Transverse colon (tissue), 4 donors: ENCODE measurements around the gene ALG14. TPM values are rescaled to one million over a fixed set of nuclear protein-coding genes. Genes with fewer than 3 reads are reported as not detected.

Experiments
- DNase-seq: peaks from one replicate; pipeline ENCODE4 v3.0.0-alpha.2; 2019
- H3K27ac ChIP-seq, 4 donors: fragments of 200-600 bp; sonication (generic); 2 replicates each; pipeline ENCODE4 v1.5.1; 2016 to 2018; ENCODE audit warnings: inconsistent platforms in 4 of 4
- H3K27me3 ChIP-seq: fragments of 200-600 bp; sonication (generic); 2 replicates; pipeline ENCODE4 v1.5.1; 2017; ENCODE audit warnings: inconsistent platforms
- H3K36me3 ChIP-seq, 4 donors: fragments of 200-600 bp; sonication (generic); 2 replicates each; pipeline ENCODE4 v1.5.1; 2017 to 2019; ENCODE audit warnings: inconsistent platforms in 4 of 4
- H3K4me1 ChIP-seq, 4 donors: fragments of 200-600 bp; sonication (generic); 2 replicates each; pipeline ENCODE4 v1.5.1; 2017 to 2020; ENCODE audit warnings: inconsistent platforms in 4 of 4
- H3K4me3 ChIP-seq, 4 donors: fragments of 200-600 bp; sonication (generic); 1 replicate in 1 of 4; 2 replicates in 3 of 4; pipeline versions ENCODE4 v1.5.1 to v1.6.1; 2017 to 2019; ENCODE audit warnings: inconsistent platforms in 4 of 4
- H3K9me3 ChIP-seq, 2 donors: fragments of 200-600 bp; sonication (generic); 2 replicates each; pipeline ENCODE4 v1.5.1; 2017 to 2019; ENCODE audit warnings: inconsistent platforms in 2 of 2
- CTCF ChIP-seq, 5 experiments: fragments of 200-600 bp in 3 of 5; fragments of 450-650 bp in 2 of 5; sonication (generic) in 3 of 5; IDR thresholded peaks; 1 replicate in 2 of 5; 2 replicates in 3 of 5; pipeline ENCODE4 v1.5.1; 2016 to 2017; ENCODE audit warnings: antibody characterized with exemption in 5 of 5, inconsistent platforms in 3 of 5, mild to moderate bottlenecking in 2 of 5, moderate library complexity in 1 of 5
- EP300 ChIP-seq: sonication (generic); formaldehyde crosslinking; IDR thresholded peaks from one replicate; pipeline ENCODE4 v1.6.1; 2017; ENCODE audit warnings: antibody characterized with exemption, low read depth
- POLR2A ChIP-seq: fragments of 450-650 bp; IDR thresholded peaks from one replicate; pipeline ENCODE4 v1.6.1; 2016; ENCODE audit warnings: antibody characterized with exemption, mild to moderate bottlenecking, moderate library complexity
- POLR2AphosphoS5 ChIP-seq, 3 donors: sonication (generic); formaldehyde crosslinking; IDR thresholded peaks; one replicate each; pipeline ENCODE4 v1.6.1; 2016; ENCODE audit warnings: antibody characterized with exemption in 3 of 3
- WGBS, 2 donors: methylation state at CpG; one replicate each; pipeline ENCODE4 v1.1.5; 2018; ENCODE audit warnings: low coverage in 1 of 2; 5-methylcytosine and 5-hydroxymethylcytosine counted together
- in situ Hi-C, 4 donors: fragments of 200-750 bp; cut with MboI; loops; one replicate each; pipeline versions ENCODE4 v1.15.0 to v1.15.1; 2017; ENCODE audit warnings: low sequenced_read_pairs in 3 of 4, low pct_ligation_motif_present in 1 of 4, low pct_unique_long_range_greater_than_20kb in 1 of 4
- intact Hi-C: fragments of 100-400 bp; cut with DNase I; formaldehyde crosslinking; loops from one replicate; pipeline ENCODE4 v1.15.1; 2023; ENCODE audit warnings: low total_unique reads
- total RNA-seq, 4 donors: library from RNA; depleted of rRNA; stranded (reverse); fragments of >200 nt; gene quantifications; one replicate each; pipeline ENCODE4 v1.1.0, GENCODE V29; 2016

ALG14 gene
- total RNA-seq, 4 donors from 2014 or later = 0.40 to 2.3 (median 2.2) TPM

GRCh38 chr1:94981575-94981973, 91.2 kb downstream of the ALG14 start:
- Histone ChIP-seq H3K27me3 (no peaks in the 10 kb centered on the region), H3K4me1 (peaks cover 0 to 38% (median 18%) of the 10 kb centered on the region in 4 donors), H3K36me3 (no peaks in the 10 kb centered on the region), H3K4me3 (no peak overlapping the region), H3K9me3 (no peaks in the 10 kb centered on the region), H3K27ac (peak overlapping the region; percentile 65 to 74 (median 72))
- in situ Hi-C loops (no loop called here), intact Hi-C loops (no loop called here)
- no peak for TF ChIP-seq POLR2AphosphoS5 (IDR thresholded peaks at IDR 0.05)
- TF ChIP-seq CTCF (IDR thresholded peaks at IDR 0.05) = no peak
- TF ChIP-seq EP300 = no peak
- TF ChIP-seq POLR2A = no peak
- WGBS, 2 donors = 92 to 100% methylated on average over 1 of the region's 1 CpG
- DNase-seq = no peak

DNA sequence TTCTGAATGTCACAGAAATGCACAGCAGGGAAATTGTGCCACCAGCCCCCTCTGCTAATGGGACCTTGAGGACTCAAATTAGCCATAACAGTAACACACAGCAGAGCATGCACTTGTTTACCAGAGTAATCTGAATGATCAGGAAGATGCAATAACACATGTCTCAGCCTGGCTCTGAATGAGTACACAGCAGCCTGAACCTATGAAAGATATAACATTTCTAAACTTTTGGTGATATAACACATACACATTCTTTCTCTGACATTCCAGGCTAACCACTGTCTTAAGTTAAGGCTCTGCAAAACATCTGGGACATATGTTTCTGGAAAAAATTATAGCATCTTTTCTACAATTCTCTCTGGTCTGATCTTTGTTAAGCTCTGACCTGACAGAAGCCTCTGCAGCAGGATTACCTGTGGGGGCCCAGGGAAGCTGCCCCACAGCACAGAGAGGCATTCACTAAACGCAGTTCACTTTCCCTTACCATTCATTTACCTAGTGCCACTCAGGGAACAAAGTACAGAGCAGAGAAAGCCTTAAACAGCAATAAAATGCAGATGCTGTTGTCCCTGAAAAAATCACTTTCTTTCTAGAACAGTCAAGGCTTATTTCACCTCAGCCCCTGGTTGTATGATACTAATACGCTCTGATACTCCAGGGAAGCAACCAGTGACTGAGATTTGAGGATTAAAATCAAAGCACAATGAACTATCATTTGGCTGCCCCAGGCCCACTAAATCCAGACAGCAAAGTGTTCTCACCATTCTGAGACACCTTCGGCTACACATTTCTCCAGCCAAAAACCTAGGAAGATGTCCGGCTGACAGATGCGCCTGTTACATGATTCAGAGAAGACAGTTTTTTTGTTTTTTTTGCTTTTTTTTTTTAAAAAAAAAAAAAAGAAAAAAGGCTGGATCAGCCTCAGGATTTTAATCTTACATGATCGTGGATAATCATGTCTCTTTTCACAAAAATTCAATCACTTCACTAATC, 91.9 kb downstream of the ALG14 start:
- H3K27me3 ChIP-seq = no peaks in the 10 kb centered on the region
- peak overlapping the region; percentile 65 to 74 (median 72) for H3K27ac ChIP-seq
- H3K36me3 ChIP-seq = no peaks in the 10 kb centered on the region
- DNase-seq = no peak
- intact Hi-C loops (no loop called here), in situ Hi-C loops (no loop called here)
- WGBS, 2 donors = 44 to 62% methylated on average over 4 to 6 of the region's 6 CpGs
- no peaks in the 10 kb centered on the region for H3K9me3 ChIP-seq
- TF ChIP-seq EP300 = no peak
- peak in 1 of 5 experiments; percentile 7 for TF ChIP-seq CTCF (IDR thresholded peaks at IDR 0.05)
- TF ChIP-seq POLR2AphosphoS5 (IDR thresholded peaks at IDR 0.05) = peak in 1 of 3 donors; percentile 39
- no peak overlapping the region for H3K4me3 ChIP-seq
- peaks cover 0 to 37% (median 17%) of the 10 kb centered on the region in 4 donors for H3K4me1 ChIP-seq

- in situ Hi-C loops (no loop called here), intact Hi-C loops (no loop called here)
- peak overlapping the region; percentile 65 to 74 (median 72) for H3K27ac ChIP-seq
- no peaks in the 10 kb centered on the region for H3K36me3 ChIP-seq
- no peaks in the 10 kb centered on the region for H3K9me3 ChIP-seq
- H3K4me3 ChIP-seq = no peak overlapping the region
- WGBS, 2 donors = 69 to 75% methylated on average over 9 of the region's 9 CpGs
- no peaks in the 10 kb centered on the region for H3K27me3 ChIP-seq
- DNase-seq = no peak
- no peak for TF ChIP-seq EP300
- peaks cover 0 to 33% (median 15%) of the 10 kb centered on the region in 4 donors for H3K4me1 ChIP-seq
Observed at GRCh38 chr1:94979656-94980581, 92.8 kb downstream of the ALG14 start.

DNA sequence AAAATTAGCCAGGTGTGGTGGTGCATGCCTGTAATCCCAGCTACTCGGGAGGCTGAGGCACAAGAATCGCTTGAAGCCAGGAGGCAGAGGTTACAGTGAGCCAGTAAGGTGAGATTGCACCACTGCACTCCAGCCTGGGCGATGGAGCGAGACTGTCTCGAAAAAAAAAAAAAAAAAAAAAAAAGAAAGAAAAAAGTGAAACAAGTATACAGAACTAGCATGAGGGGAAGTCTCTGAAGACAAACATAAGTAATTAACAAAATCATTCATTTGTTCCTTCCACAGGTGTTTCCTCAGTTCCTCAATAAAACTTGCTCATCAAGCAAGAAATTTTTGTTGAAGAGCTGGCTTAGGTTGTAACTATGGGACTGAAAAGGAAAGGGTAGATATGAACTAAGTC, 93.6 kb downstream of the ALG14 start:
- in situ Hi-C loops = no loop called here
- WGBS, 2 donors = 84% methylated on average over 5 of the region's 5 CpGs; no CpG with 5 or more reads in 1 of the 2 donors

More for the DNA sequence above, 93.6 kb downstream of the ALG14 start:
- Histone ChIP-seq H3K4me1 (peaks cover 0 to 33% (median 15%) of the 10 kb centered on the region in 4 donors), H3K36me3 (no peaks in the 10 kb centered on the region), H3K27ac (peak overlapping the region in 2 of 4 donors; percentile 71 to 74), H3K27me3 (no peaks in the 10 kb centered on the region), H3K4me3 (no peak overlapping the region), H3K9me3 (no peaks in the 10 kb centered on the region)
- TF ChIP-seq POLR2A (no peak), CTCF (IDR thresholded peaks at IDR 0.05) (no peak), POLR2AphosphoS5 (IDR thresholded peaks at IDR 0.05) (no peak), EP300 (no peak)
- intact Hi-C loops = no loop called here
- DNase-seq = no peak
